Heart right ventricle (tissue), 16 donors: ENCODE results near the gene EEIG2. TPM values are rescaled to one million over a fixed set of nuclear protein-coding genes. Genes with fewer than 3 reads are reported as not detected.

Source experiments
- ATAC-seq, 8 donors: fragments of 200-7000 bp; cut with Tn5 transposase; one replicate each; pipeline ENCODE4 v1.9.1; 2020; ENCODE audit warnings: mild to moderate bottlenecking in 8 of 8, moderate library complexity in 8 of 8, moderate number of reproducible peaks in 1 of 8
- DNase-seq, 2 donors: peaks; one replicate each; pipeline ENCODE4 v3.0.0-alpha.2; 2020
- H3K27ac ChIP-seq, 10 donors: fragments of 200-600 bp; sonication (generic) in 2 of 10; one replicate each; pipeline versions ENCODE4 v1.5.0 to v1.8.0; 2020 to 2022; ENCODE audit warnings: mild to moderate bottlenecking in 3 of 10
- H3K27me3 ChIP-seq, 7 donors: fragments of 200-600 bp; one replicate each; pipeline ENCODE4 v1.8.0; 2021 to 2022; ENCODE audit warnings: mild to moderate bottlenecking in 2 of 7
- H3K36me3 ChIP-seq, 9 donors: fragments of 200-600 bp; sonication (generic) in 1 of 9; one replicate each; pipeline versions ENCODE4 v1.5.0 to v1.8.0; 2020 to 2022; ENCODE audit warnings: mild to moderate bottlenecking in 2 of 9
- H3K4me1 ChIP-seq, 9 donors: fragments of 200-600 bp; sonication (generic) in 1 of 9; one replicate each; pipeline versions ENCODE4 v1.5.0 to v1.8.0; 2020 to 2022; ENCODE audit warnings: mild to moderate bottlenecking in 4 of 9
- H3K4me3 ChIP-seq, 10 donors: fragments of 200-600 bp; sonication (generic) in 2 of 10; one replicate each; pipeline versions ENCODE4 v1.5.0 to v1.8.0; 2020 to 2022; ENCODE audit warnings: mild to moderate bottlenecking in 7 of 10, moderate library complexity in 2 of 10
- H3K9me3 ChIP-seq, 11 donors: fragments of 200-600 bp in 10 of 11; sonication (generic) in 2 of 11; one replicate each; pipeline versions ENCODE4 v1.5.0 to v1.8.0; 2013 to 2022; ENCODE audit warnings: mild to moderate bottlenecking in 2 of 11, control low read depth in 1 of 11, moderate library complexity in 1 of 11
- WGBS, 2 donors: extraction: QIAGEN DNeasy Blood & Tissue Kit; methylation state at CpG; one replicate each; pipeline ENCODE4 v1.1.7; 2013; ENCODE audit warnings: inconsistent platforms in 1 of 2; 5-methylcytosine and 5-hydroxymethylcytosine counted together
- intact Hi-C, 10 donors: fragments of 100-400 bp; cut with DNase I; formaldehyde crosslinking; loops; one replicate each; pipeline versions ENCODE4 v1.11.1 to v1.14.2; 2022
- polyA plus RNA-seq, 2 donors: library from polyadenylated mRNA; stranded (reverse); fragments of 200-250 nt; gene quantifications; one replicate each; pipeline ENCODE4 v1.2.3, GENCODE V29; 2013
- total RNA-seq, 10 donors: library from RNA; stranded (reverse); fragmentation: NEBNext Ultra II Directional in 3 of 10; extraction: Animal tissue kit (Norgen Biotek cat#: 25700) in 3 of 10; gene quantifications; one replicate each; pipeline versions ENCODE4 v1.2.1 to v1.2.4, GENCODE V29; 2021 to 2023
- TF ChIP-seq, protein P1 (sequence below), 9 donors: fragments of 200-600 bp; sonication (generic) in 2 of 9; IDR thresholded peaks; one replicate each; pipeline versions ENCODE4 v1.5.0 to v1.8.0; 2021 to 2022; ENCODE audit warnings: antibody characterized with exemption in 9 of 9, mild to moderate bottlenecking in 5 of 9, moderate library complexity in 1 of 9
- donor health status: Arrhythmogenic right ventricular cardiomyopathy.
- donor health status: ischemic (EF 13 %, LVEDD 7.1; RV severe dilation, severe dysfunction).
- donor health status: healthy with polysubstance abuse.
- donor health status: DM: no; HTN: yes; CAD: no.
- donor health status: DM: no; HTN: no; CAD: no.
- donor health status: ischemic (EF 25% LVEDD 6.9; RV normal size, moderate dysfunction).
- donor health status: ischemic (EF 25% LVEDD 5.7; RV mildly dilated, moderate dysfunction).
- donor health status: healthy.
- donor health status: DM: yes; HTN: yes; CAD: no.
- donor health status: Ischemic cardiomyopathy.
- donor health status: ischemic (EF 35%, LVEDD 5.7; RV mildly dilated, moderate dysfunction).
- donor health status: nonischemic (EF 11% LVEDD 7.7; RV severe dilation, severe dysfunction).
- donor health status: DM: yes; HTN: yes; CAD: no.
- donor health status: PGD.
- donor health status: ischemic (EF 29% LVEDD 5.4; RV normal size, mild dysfunction).
- donor health status: nonischemic (EF 23%, LVEDD 6.1; RV moderate dilation, normal function).

Gene EEIG2
- total and polyA plus RNA-seq, 12 donors = 1.5 to 10.0 (median 5.4) TPM

DNA sequence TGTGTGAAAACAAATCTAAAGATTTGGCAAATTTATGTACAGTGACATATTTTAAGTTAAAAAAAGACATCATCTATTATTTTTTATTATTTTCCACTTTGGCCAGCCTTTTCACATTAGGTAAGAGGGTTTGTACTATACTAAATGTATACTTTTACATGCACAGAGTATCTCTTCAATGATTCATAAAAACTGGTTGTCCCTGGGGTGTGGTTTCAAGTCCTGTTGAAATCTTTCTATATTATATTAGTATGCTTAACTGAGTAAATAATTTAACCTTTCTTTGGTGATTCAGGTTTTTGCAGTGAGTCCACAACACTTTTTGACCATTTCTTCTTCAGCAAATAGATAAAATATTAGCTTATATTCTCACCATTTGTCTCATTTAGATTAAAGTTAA lies 45.7 kb downstream of the EEIG2 start:
- no peak overlapping the region for H3K4me3 ChIP-seq
- no peak for DNase-seq
- ATAC-seq = no peak
- intact Hi-C loops = no loop called here
- no peaks in the 10 kb centered on the region for H3K9me3 ChIP-seq
- no peaks in the 10 kb centered on the region for H3K27me3 ChIP-seq
- H3K36me3 ChIP-seq = peaks cover 0 to 56% (median 0%) of the 10 kb centered on the region in 9 donors
- H3K4me1 ChIP-seq = peaks cover 0 to 38% (median 24%) of the 10 kb centered on the region in 9 donors
- TF ChIP-seq, protein P1, sequence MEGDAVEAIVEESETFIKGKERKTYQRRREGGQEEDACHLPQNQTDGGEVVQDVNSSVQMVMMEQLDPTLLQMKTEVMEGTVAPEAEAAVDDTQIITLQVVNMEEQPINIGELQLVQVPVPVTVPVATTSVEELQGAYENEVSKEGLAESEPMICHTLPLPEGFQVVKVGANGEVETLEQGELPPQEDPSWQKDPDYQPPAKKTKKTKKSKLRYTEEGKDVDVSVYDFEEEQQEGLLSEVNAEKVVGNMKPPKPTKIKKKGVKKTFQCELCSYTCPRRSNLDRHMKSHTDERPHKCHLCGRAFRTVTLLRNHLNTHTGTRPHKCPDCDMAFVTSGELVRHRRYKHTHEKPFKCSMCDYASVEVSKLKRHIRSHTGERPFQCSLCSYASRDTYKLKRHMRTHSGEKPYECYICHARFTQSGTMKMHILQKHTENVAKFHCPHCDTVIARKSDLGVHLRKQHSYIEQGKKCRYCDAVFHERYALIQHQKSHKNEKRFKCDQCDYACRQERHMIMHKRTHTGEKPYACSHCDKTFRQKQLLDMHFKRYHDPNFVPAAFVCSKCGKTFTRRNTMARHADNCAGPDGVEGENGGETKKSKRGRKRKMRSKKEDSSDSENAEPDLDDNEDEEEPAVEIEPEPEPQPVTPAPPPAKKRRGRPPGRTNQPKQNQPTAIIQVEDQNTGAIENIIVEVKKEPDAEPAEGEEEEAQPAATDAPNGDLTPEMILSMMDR (IDR thresholded peaks at IDR 0.05) = no peak
- H3K27ac ChIP-seq = no peak overlapping the region

GRCh38 chr1:108606478-108606877 lies 46.6 kb downstream of the EEIG2 start:
- no peaks in the 10 kb centered on the region for H3K9me3 ChIP-seq
- ATAC-seq (no peak), DNase-seq (no peak)
- TF ChIP-seq, protein P1 (IDR thresholded peaks at IDR 0.05) = no peak
- H3K4me3 ChIP-seq = no peak overlapping the region
- H3K27me3 ChIP-seq = no peaks in the 10 kb centered on the region
- H3K27ac ChIP-seq = no peak overlapping the region
- intact Hi-C loops = no loop called here
- peaks cover 0 to 50% (median 0%) of the 10 kb centered on the region in 9 donors for H3K36me3 ChIP-seq
- peaks cover 0 to 38% (median 24%) of the 10 kb centered on the region in 9 donors for H3K4me1 ChIP-seq

DNA sequence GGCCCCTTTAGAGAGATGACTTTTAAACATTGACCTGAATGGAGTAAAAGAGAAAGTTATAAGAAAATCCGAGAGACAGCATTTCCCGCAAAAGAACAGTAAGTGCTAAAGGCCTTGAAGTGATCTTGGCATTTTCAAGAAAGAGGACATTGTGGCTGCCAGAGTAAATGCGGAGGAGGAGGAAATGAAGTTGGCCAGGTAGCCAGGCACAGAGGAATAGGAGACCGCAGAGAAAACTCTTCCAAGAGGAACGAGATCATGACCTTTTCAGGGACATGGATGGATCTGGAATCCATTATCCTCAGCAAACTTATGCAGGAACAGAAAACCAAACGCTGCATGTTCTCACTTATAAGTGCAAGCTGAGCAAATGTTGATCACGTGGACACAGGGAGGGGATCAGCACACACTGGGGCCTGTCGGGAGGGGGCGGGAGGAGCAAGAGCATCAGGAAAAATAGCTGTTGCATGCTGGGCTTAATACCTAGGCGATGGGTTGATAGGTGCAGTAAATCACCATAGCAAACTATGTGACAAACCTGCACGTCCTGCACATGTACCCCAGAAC lies 49.7 kb downstream of the EEIG2 start:
- WGBS, 2 donors = 31 to 35% methylated on average over 11 of the region's 11 CpGs
- Histone ChIP-seq H3K27ac (peak overlapping the region in 9 of 10 donors; percentile 5 to 72 (median 54)), H3K4me3 (peak overlapping the region in 2 of 10 donors; percentile 10 to 17), H3K36me3 (peaks cover 0 to 49% (median 5%) of the 10 kb centered on the region in 9 donors), H3K4me1 (peaks cover 0 to 36% (median 25%) of the 10 kb centered on the region in 9 donors), H3K27me3 (no peaks in the 10 kb centered on the region), H3K9me3 (no peaks in the 10 kb centered on the region)
- TF ChIP-seq, protein P1 (IDR thresholded peaks at IDR 0.05) = no peak
- intact Hi-C loops = loop anchor here in 1 of 10 donors (5.0 kb wide), 1 partner anchor 47 kb away; the partner anchor contains the start of gene EEIG2
- ATAC-seq (peak; percentile 35 to 84 (median 76)), DNase-seq (peak in 1 of 2 donors; percentile 32)

Other genes starting within 250 kb of the EEIG2 start
- not detected for gene NBPF6, start 109.8 kb upstream of the EEIG2 start, total RNA-seq
- not detected for gene NBPF6, start 109.8 kb upstream of the EEIG2 start, polyA plus RNA-seq
- 1 to 10 TPM in 5 of 10 donors, under 1 TPM in 5; 0.36 to 3.0 (median 1.3) TPM for gene HENMT1, start 101.0 kb downstream of the EEIG2 start, total RNA-seq
- 1 to 10 TPM in 1 of 2 donors, under 1 TPM in 1; 0.66 to 1.2 TPM for gene HENMT1, start 101.0 kb downstream of the EEIG2 start, polyA plus RNA-seq
- gene PRPF38B, start 132.2 kb downstream of the EEIG2 start, total RNA-seq = 10 to 100 TPM; 11.2 to 22.8 (median 13.3) TPM
- 10 to 100 TPM; 15.1 to 42.7 TPM for gene PRPF38B, start 132.2 kb downstream of the EEIG2 start, polyA plus RNA-seq
- gene FNDC7, start 152.8 kb downstream of the EEIG2 start, total RNA-seq = under 1 TPM in 1 of 10 donors, not detected in 9; 0.13 TPM
- not detected for gene FNDC7, start 152.8 kb downstream of the EEIG2 start, polyA plus RNA-seq
- gene STXBP3, start 186.6 kb downstream of the EEIG2 start, total RNA-seq = 10 to 100 TPM; 18.1 to 34.4 (median 22.9) TPM
- gene STXBP3, start 186.6 kb downstream of the EEIG2 start, polyA plus RNA-seq = 10 to 100 TPM; 19.7 to 34.5 TPM